Loucy (cell line): ENCODE measurements around the gene IQGAP1.

Experiments used
- H2AFZ ChIP-seq: fragments of 200-600 bp; sonication (generic); 2 replicates; pipeline ENCODE4 v1.6.0; 2016; ENCODE audit warnings: antibody characterized with exemption, mild to moderate bottlenecking, low read length, moderate library complexity
- H3F3A ChIP-seq: fragments of 200-600 bp; 2 replicates; pipeline ENCODE4 v1.6.0; 2016; ENCODE audit warnings: antibody characterized with exemption, low read depth, mild to moderate bottlenecking
- H3K27me3 ChIP-seq: fragments of 200-600 bp; sonication (generic); 2 replicates; pipeline ENCODE4 v1.6.1; 2014; ENCODE audit warnings: low read length, mild to moderate bottlenecking; ENCODE audit not compliant: insufficient read depth, poor library complexity, severe bottlenecking
- H3K36me3 ChIP-seq: fragments of 200-600 bp; sonication (generic); 2 replicates; pipeline ENCODE4 v1.6.1; 2016; ENCODE audit warnings: low read length; ENCODE audit not compliant: insufficient read depth
- H3K4me1 ChIP-seq: fragments of 200-600 bp; sonication (generic); 2 replicates; pipeline ENCODE4 v1.5.1; 2014; ENCODE audit warnings: low read length, mild to moderate bottlenecking; ENCODE audit not compliant: insufficient read depth, poor library complexity, severe bottlenecking
- H3K4me2 ChIP-seq: fragments of 200-600 bp; sonication (generic); 2 replicates; pipeline ENCODE4 v1.6.0; 2014; ENCODE audit warnings: antibody characterized with exemption, low read length, low read depth, mild to moderate bottlenecking; ENCODE audit not compliant: poor library complexity, severe bottlenecking
- H3K4me3 ChIP-seq: fragments of 200-600 bp; sonication (generic); 2 replicates; pipeline ENCODE4 v1.5.1; 2014; ENCODE audit warnings: low read length, mild to moderate bottlenecking, mixed read lengths; ENCODE audit not compliant: poor library complexity, severe bottlenecking
- H3K79me2 ChIP-seq: fragments of 200-600 bp; sonication (generic); 2 replicates; pipeline ENCODE4 v1.6.1; 2014; ENCODE audit warnings: low read length; ENCODE audit not compliant: insufficient read depth
- H3K9ac ChIP-seq: fragments of 200-600 bp; sonication (generic); 2 replicates; pipeline ENCODE4 v1.6.0; 2014; ENCODE audit warnings: mild to moderate bottlenecking, low read depth, low read length, moderate library complexity; ENCODE audit not compliant: poor library complexity, severe bottlenecking
- H3K9me2 ChIP-seq: fragments of 200-600 bp; sonication (generic); replicated peaks from 2 replicates; pipeline ENCODE4 v1.6.1; 2016; ENCODE audit warnings: low read depth, low read length, mixed read lengths
- H3K9me3 ChIP-seq: fragments of 200-600 bp; sonication (generic); 2 replicates; pipeline ENCODE4 v1.6.1; 2014; ENCODE audit warnings: mild to moderate bottlenecking, antibody characterized with exemption, low read length, low read depth; ENCODE audit not compliant: insufficient read depth
- H4K20me1 ChIP-seq: fragments of 200-600 bp; sonication (generic); 2 replicates; pipeline ENCODE4 v1.6.0; 2014; ENCODE audit warnings: antibody characterized with exemption, low read length, mild to moderate bottlenecking; ENCODE audit not compliant: insufficient read depth, poor library complexity, severe bottlenecking
- EZH2phosphoT487 ChIP-seq: fragments of 200-600 bp; IDR thresholded peaks from 2 replicates; pipeline ENCODE4 v1.6.1; 2018; ENCODE audit warnings: antibody characterized with exemption, mild to moderate bottlenecking, moderate library complexity, borderline replicate concordance
- TF ChIP-seq, protein P1 (sequence below): fragments of 200-600 bp; sonication (generic); conservative IDR thresholded peaks from 2 replicates; pipeline ENCODE4 v1.5.1; 2014; ENCODE audit warnings: mild to moderate bottlenecking, antibody characterized with exemption, low read length

IQGAP1 gene

DNA sequence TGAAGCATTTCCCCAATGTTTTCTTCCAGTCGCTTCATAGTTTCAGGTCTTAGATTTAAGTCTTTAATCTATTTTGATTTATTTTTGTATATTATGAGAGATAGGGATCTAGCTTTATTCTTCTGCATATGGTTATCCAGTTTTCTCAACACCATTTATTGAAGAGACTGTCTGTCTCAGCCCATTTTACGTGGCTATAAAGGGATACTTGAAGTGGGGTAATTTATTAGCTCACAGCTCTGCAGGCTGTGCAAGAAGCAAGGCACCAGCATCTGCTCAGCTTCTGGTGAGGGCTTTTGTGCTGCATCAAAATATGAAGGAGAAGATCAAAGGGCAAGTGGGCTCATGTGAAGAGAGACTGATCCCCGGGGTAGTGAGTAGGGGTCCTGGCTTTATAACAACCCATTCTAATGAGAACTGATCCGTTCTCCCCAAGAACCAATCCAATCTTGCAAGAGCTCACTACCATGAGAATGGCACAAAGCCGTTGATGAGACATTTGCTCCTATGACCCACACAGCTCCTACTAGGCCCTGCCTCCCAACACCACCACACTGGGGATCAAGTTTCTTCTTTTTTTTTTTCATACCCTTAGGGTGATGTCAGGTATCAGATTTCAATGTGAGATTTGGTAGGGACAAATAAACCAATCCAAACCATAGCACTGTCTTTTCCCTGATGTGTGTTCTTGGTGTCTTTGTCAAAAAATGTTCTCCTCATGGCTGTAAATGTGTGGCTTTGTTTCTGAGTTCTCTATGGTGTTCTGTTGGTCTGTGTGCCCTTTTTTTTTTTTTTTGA is 63.2 kb downstream of the IQGAP1 start:
- Histone ChIP-seq H3K4me2 (no peak overlapping the region), H3K9me2 (no peaks in the 10 kb centered on the region), H3K4me1 (peaks cover 3% of the 10 kb centered on the region), H3K27me3 (no peaks in the 10 kb centered on the region), H3K9ac (no peak overlapping the region), H4K20me1 (no peaks in the 10 kb centered on the region), H3K4me3 (no peak overlapping the region), H3K36me3 (peaks cover 75% of the 10 kb centered on the region), H3F3A (no peaks in the 10 kb centered on the region), H2AFZ (no peak overlapping the region), H3K9me3 (no peaks in the 10 kb centered on the region), H3K79me2 (no peaks in the 10 kb centered on the region)
- no peak for TF ChIP-seq EZH2phosphoT487
- TF ChIP-seq, protein P1, sequence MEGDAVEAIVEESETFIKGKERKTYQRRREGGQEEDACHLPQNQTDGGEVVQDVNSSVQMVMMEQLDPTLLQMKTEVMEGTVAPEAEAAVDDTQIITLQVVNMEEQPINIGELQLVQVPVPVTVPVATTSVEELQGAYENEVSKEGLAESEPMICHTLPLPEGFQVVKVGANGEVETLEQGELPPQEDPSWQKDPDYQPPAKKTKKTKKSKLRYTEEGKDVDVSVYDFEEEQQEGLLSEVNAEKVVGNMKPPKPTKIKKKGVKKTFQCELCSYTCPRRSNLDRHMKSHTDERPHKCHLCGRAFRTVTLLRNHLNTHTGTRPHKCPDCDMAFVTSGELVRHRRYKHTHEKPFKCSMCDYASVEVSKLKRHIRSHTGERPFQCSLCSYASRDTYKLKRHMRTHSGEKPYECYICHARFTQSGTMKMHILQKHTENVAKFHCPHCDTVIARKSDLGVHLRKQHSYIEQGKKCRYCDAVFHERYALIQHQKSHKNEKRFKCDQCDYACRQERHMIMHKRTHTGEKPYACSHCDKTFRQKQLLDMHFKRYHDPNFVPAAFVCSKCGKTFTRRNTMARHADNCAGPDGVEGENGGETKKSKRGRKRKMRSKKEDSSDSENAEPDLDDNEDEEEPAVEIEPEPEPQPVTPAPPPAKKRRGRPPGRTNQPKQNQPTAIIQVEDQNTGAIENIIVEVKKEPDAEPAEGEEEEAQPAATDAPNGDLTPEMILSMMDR = no peak

DNA sequence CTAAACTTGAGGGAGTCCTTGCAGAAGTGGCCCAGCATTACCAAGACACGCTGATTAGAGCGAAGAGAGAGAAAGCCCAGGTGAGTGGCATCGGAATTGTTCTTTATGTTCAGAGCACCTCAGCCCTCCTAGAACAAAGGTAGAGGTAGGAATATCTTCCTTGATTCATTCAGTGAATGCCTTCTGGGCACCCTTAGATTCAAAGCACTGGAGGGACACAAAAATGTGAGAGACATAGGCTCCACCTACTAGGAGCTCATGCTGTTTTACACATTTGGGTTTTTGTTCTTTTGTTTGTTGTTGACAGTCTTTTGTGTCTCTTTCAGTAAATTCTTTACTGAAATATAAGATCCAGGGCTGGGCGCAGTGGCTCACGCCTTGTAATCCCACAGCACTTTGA is 68.2 kb downstream of the IQGAP1 start:
- Histone ChIP-seq H3K4me1 (peaks cover 3% of the 10 kb centered on the region), H3K36me3 (peaks cover 81% of the 10 kb centered on the region), H3K27me3 (no peaks in the 10 kb centered on the region), H3K4me2 (no peak overlapping the region), H3F3A (no peaks in the 10 kb centered on the region), H3K9me3 (no peaks in the 10 kb centered on the region), H2AFZ (no peak overlapping the region), H3K9me2 (no peaks in the 10 kb centered on the region), H3K9ac (no peak overlapping the region), H3K79me2 (no peaks in the 10 kb centered on the region), H3K4me3 (no peak overlapping the region), H4K20me1 (no peaks in the 10 kb centered on the region)
- TF ChIP-seq EZH2phosphoT487 = no peak

DNA sequence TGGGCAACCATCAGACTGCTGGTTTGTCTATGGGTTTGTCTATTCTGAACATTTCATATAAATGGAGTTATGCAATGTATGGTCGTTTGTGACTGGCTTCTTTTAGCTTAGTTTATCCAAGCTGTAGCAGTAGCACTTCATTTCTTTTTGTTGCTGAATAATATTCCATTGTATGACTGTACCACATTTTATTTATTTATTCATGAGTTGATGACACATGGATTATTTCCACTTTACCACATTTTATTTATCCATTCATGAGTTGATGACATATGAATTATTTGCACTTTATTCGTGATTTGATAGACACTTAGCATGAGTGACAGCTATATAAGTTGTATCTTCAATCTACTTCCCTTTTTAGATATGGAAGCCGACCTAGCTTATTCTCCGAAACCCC is 70.0 kb downstream of the IQGAP1 start:
- no peak overlapping the region for H3K4me3 ChIP-seq
- H4K20me1 ChIP-seq = no peaks in the 10 kb centered on the region
- H3K27me3 ChIP-seq = no peaks in the 10 kb centered on the region
- H3K9me2 ChIP-seq = no peaks in the 10 kb centered on the region
- no peak overlapping the region for H3K9ac ChIP-seq
- TF ChIP-seq, protein P1 = no peak
- TF ChIP-seq EZH2phosphoT487 = no peak
- peaks cover 71% of the 10 kb centered on the region for H3K36me3 ChIP-seq
- H3F3A ChIP-seq = no peaks in the 10 kb centered on the region
- H3K4me2 ChIP-seq = no peak overlapping the region
- H3K4me1 ChIP-seq = no peaks in the 10 kb centered on the region
- H3K79me2 ChIP-seq = no peaks in the 10 kb centered on the region
- no peak overlapping the region for H2AFZ ChIP-seq
- H3K9me3 ChIP-seq = no peaks in the 10 kb centered on the region

DNA sequence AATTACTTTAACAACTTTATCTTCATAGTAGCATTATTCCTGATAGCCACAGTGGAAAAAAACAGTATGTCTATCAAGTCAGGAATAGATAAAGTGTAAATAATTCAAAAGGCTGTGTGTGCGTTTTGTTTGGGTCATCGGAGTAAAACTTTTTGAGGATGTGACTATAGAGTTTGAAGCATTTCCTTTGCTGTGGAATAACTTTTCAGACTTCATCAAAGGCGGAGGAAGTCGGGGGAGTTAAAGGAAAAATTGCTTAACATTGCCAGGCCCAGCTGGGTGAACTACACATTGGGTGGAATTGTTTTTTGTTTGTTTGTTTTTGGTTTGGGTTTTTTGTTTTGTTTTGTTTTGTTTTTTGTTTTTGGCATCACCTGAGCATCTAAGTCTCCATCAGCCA is 71.3 kb downstream of the IQGAP1 start:
- H3K27me3 ChIP-seq = no peaks in the 10 kb centered on the region
- H3K4me3 ChIP-seq = no peak overlapping the region
- H3F3A ChIP-seq = no peaks in the 10 kb centered on the region
- peaks cover 67% of the 10 kb centered on the region for H3K36me3 ChIP-seq
- no peak overlapping the region for H3K4me2 ChIP-seq
- no peaks in the 10 kb centered on the region for H4K20me1 ChIP-seq
- H3K9me2 ChIP-seq = no peaks in the 10 kb centered on the region
- H3K79me2 ChIP-seq = no peaks in the 10 kb centered on the region
- H3K9me3 ChIP-seq = no peaks in the 10 kb centered on the region
- TF ChIP-seq, protein P1 = no peak
- TF ChIP-seq EZH2phosphoT487 = no peak
- no peaks in the 10 kb centered on the region for H3K4me1 ChIP-seq
- H3K9ac ChIP-seq = no peak overlapping the region
- no peak overlapping the region for H2AFZ ChIP-seq
